Activated effector memory CD4-positive, alpha-beta T cell treated with Interleukin-2 at 50 U/mL for 16 hours (primary cell): ENCODE measurements around the gene ITPR1.
"Not testable (repeated sequence)": the region's sequence is repeated elsewhere in the genome, so short reads cannot be mapped to it uniquely, and the experiment has no call there.

Experiments used
- DNase-seq: peaks from one replicate; pipeline ENCODE4 v3.0.0-alpha.2; 2020

ITPR1 gene

GRCh38 chr3:4748701-4749378 lies 255.7 kb downstream of the ITPR1 start:
- no peak for DNase-seq

DNA sequence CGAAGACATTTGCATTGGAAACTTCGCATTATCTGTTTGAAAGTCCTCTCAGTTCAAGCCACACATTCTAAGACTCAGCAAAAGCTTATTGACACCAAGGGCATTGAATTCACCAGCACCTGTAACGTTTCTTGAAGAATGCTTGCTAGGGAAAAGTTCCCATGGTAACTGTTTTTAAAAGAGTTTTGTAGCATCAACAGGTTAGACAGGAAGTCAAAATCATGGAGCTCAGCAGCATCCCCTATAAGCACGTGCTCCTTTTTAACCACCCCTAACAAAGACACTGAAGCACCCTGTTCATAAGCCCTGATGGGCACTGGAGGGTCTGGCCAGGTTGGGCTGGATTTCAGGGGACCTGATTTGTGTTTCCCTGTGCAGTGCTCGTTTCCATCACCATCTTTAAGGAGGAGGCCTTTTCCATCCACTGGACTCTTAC lies 256.4 kb downstream of the ITPR1 start:
- DNase-seq: no peak

- DNase-seq: no peak
These were observed 257.3 kb downstream of the ITPR1 start for GRCh38 chr3:4750306-4750968.

DNA sequence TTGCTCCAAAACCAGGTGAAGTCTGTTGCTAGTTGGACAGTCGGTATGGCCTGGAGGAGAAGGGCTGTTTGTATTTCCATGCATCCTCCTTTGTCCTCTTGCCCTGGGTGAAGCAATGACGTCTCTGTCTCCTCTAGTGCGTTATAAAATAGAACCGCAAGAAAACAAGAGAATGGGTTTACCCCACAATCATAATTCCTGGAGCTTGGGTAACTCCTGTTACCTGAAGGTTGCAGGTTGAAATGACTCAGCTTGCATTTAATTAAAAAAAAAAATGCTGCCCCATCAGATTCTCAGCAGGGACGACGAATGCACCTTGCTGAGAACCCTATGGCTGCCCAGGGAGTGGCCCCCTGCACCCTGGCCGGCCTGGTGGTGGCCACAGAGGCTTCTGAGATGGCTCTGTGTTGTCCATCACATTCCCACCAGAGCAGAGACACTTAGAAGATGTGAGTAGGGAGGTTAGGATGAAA lies 257.9 kb downstream of the ITPR1 start:
- DNase-seq: no peak

GRCh38 chr3:4751502-4752101 lies 258.5 kb downstream of the ITPR1 start:
- no peak for DNase-seq

GRCh38 chr3:4752201-4753072 lies 259.3 kb downstream of the ITPR1 start:
- DNase-seq: no peak

DNA sequence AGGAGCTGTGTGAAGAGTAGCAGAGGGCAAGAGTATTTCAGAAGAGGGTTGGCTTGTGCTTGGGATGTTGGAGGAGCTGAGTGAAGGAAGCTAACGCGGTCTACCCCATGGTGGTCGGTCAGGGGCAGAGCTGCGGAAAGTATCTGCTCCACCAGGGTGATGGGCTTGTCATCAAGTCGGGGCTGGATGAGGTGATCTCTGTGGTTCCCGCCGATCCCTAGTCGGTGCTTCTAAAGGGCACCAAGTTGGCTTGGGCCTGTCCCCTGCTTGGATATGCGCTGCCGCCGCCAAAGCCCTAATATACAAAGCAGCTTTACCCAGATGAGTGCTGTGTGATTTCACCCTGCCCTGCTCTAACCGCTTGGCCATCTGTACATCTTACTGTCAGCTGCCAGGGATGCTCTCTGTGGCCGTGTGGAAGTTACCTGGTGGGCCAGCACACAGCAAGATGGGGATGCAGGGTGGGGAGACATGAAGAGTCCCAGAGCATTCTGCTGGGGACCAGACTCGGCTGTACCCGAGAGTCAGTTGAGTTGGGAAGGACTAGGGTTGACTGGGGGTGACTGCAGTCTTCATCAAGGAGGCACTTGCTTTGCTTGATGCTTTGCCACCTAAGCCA lies 260.0 kb downstream of the ITPR1 start:
- DNase-seq: no peak

DNA sequence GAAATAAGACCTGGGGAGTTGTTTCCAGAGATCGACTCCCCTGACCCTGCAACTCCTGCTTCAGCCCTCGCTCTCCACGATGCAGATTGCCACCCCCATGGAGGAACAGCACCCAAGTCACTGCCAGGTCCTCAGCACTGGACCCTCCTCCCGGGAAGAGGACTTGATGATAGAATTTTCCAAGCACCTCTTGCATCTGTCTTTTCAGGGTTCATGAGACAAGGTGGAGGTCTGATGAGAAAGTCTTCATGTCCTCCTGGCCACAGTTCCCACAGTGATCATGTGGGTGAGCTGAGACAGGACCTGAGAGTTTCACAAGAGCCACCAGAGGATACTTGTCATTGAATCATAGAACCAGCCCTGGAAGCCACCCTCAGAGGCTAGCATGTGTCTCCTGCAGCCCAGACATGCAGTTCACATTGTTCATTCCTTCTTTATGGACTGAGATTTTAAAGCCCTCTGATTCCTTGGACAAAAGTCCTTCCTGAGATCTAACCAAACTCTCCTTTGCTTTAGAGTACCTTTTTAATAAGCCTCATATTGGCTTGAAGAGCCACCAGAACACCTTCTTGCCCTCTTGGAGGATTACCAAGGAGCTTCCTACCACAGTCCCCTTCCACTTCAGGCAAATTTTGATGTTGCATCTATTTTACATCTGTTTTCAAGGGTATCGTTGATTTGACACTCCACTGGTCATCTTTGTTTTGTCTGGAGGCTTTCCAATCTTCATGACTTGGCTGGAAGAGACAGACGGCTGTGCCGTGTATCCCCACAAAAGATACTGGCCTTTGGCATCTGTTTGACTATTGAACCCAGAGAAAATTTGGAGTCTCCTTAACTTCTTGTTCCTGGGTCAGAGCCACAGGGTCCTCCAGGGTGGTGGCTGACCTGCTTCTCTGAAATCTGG lies 261.3 kb downstream of the ITPR1 start:
- no peak for DNase-seq

- DNase-seq: no peak
These were observed 262.4 kb downstream of the ITPR1 start for GRCh38 chr3:4755566-4755965.

- DNase-seq: no peak
These were observed 263.1 kb downstream of the ITPR1 start for GRCh38 chr3:4756057-4756775.

DNA sequence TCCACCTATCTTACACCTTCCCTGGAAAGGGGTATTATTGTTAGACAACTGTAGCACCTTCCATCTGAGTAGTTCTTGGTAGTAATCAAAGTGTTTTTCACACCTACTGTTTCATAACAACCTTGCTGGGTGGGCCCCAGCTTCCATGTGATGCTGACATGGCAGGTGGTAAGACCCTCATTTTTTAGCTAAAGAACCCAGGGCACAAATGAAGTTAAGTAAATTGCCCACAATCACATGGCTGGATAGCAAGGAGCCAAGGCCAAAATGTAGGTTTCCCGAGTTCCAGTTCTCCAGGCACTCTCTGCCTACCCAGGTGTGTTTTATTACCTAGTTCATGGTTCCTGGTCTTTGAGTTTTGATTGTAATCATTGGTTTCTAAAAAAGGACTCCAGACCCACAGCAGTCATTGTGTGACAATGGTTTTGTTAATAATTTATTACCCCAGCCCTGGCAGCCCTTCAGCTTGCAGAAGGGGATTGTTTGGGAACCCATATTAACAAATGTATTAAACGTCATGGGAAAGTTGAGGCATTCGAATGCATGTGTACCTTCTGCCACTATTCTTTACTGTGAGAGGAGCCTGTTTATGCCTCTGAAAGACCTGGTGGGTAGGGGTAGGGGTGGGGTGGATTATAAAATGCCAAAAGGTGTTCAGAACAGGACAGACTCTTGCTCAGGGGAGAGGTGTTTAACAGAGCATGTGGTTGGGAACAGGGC lies 263.9 kb downstream of the ITPR1 start:
- DNase-seq: no peak

DNA sequence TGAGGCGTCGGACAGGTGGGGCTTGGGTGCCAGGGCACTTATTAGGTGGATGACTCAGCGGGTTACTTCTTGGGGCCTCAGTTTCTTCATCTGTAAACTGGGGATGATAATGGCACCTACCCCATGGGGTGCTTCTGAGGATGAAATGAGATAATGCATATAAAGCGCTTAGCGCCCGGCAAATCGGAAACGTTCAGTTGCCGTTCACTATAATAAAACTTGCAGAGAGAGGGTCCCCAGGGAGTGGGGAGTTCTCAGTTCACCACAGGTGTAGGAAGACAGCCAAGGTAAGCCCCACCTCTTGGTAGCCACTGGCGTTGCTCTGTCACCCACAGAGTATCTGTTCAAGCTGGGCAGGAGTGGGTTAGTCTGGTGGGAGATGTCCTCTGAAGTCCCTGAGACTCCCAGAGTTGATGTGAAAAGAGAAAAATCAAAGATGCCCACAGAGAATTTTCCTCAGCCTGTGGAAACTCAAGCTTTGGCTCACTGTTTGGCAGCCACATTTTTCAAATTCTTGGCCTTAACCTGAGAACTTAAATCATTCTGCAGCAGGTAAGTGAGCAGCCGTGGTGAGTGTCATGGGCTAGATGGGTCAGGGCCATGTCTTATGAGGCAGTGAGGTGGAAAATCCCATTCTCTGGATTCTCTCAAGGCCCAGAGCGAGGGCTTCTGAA lies 264.6 kb downstream of the ITPR1 start:
- DNase-seq: no peak

DNA sequence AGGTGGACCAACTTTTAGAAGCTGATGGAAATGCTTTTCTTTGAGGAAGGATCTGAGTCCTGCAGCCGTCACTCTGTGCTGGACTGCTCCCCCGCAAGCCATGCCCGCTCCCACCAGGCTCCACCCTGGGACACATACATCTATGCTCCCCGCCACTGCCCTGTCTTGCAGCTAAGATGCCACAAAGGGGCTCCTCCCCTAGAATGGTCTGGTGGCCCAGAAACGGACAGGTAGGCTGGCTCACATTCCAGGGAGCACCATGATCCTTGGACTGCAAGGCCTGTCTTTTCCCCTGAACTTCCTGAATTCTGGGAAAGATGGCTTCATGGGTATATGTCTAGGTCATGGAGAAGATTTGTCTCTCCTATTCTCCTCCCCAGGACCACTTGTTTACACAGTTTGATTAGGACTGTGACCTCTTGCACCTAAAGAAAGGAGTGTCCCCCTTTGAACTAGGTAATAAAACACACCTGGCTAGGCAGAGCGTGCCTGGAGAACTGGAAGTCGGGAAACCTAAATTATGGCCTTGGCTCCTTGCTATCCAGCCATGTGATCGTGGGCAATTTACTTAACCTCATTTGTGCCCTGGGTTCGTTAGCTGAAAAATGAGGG lies 265.2 kb downstream of the ITPR1 start:
- no peak for DNase-seq

DNA sequence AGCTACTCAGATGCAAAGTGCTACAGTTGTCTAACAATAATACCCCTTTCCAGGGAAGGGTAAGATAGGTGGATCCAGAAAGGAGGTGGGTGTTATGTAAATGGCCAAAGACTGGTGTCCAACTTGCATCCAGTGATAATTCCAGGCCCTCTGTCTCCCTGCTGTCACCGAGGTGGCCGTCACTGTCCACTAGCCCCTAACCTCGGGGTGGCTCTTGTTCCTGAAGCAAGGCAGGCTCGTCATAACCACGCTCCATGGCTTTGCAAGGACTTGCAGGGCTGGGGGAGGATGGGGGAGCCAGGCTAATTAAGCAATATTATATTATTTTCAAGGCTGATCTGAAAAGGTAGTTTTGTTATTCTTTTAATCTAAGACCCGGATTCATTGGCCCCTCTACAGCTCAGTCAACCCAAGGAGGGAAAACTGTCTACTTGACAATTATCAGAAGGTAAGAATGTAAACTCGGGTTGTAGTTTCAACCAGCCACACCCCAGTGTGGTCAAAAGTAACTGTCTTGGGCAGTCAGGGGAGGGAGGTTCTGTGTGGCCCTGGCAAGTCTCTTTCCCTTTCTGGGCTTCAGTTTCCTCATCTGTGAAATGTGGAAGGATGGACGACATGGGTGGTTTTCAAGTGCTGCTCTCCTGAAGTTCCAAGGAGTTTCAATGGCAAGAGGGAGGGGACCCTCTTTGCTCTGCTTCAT lies 266.0 kb downstream of the ITPR1 start:
- no peak for DNase-seq

DNA sequence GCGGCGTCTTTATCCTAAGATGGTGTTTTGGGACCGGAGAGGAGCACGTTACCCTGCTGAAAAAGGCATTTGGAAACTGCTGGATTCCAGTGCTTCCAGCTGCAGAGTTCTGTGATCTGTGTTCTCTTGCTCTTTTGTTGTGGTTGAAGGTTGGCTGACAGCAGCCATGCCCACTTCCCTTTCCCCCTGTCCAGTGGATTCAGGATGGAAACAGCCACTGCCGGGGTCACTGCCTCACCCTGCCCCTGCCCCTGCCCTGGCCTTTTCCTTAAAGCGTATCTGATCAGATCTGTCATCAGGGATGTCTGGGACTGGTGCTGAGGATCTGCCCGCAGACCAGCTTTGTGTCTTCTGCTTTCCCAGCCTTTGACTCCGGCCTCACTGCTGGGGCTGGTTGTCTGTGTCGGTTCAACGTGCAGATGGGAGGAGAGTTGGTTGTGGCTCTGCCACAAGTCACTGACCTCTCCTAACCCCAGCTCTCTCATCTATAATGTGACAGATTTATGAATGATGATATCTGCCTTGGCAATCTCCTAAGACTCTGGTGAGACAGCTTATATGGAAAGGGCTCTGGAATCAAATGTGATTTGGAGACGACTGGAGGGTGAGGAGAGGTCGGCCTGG lies 266.7 kb downstream of the ITPR1 start:
- DNase-seq: no peak

DNA sequence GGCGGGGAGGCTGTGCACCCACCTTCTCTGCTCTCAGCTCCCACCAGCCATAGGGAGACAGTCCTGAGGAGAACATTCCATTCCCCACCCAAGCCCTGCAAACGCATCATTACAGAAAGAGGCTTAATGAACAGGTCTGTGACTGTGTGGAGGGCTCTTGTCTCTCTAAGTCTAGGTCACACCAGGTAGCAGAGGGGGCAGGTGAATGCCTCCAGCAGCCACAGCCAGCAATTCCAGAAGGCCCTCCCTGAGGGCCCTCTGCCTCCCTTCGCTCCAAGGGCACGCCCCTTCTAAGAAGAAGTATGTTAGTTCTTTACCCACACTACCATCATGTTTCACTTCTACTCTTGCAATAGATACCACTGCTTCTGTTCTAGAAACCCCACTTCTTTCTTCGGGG lies 268.6 kb downstream of the ITPR1 start:
- no peak for DNase-seq

- not testable (repeated sequence) for DNase-seq
These were observed 269.5 kb downstream of the ITPR1 start for GRCh38 chr3:4762481-4763230.
